HG03108 (cell line): ENCODE data around the gene MSI2.

Experiments used
- ATAC-seq: cut with Tn5 transposase; IDR thresholded peaks from one replicate; pipeline ENCODE4 v1.9.1; 2021; ENCODE audit warnings: moderate library complexity; ENCODE audit not compliant: unreplicated experiment

MSI2 gene

GRCh38 chr17:57313097-57313835 is 56.9 kb downstream of the MSI2 start:
- ATAC-seq, result no peak

- ATAC-seq, result no peak
These were observed 59.0 kb downstream of the MSI2 start for GRCh38 chr17:57315061-57316015.

GRCh38 chr17:57316361-57316760 is 60.0 kb downstream of the MSI2 start:
- no peak for ATAC-seq

GRCh38 chr17:57317079-57317478 is 60.8 kb downstream of the MSI2 start:
- ATAC-seq, result no peak

GRCh38 chr17:57318913-57319312 is 62.6 kb downstream of the MSI2 start:
- no peak for ATAC-seq

- no peak for ATAC-seq
These were observed 63.5 kb downstream of the MSI2 start for GRCh38 chr17:57319806-57320205.

GRCh38 chr17:57323391-57323790 is 67.1 kb downstream of the MSI2 start:
- ATAC-seq, result no peak

GRCh38 chr17:57324060-57324459 is 67.7 kb downstream of the MSI2 start:
- no peak for ATAC-seq

- no peak for ATAC-seq
These were observed 68.3 kb downstream of the MSI2 start for GRCh38 chr17:57324631-57325030.

- no peak for ATAC-seq
These were observed 70.0 kb downstream of the MSI2 start for GRCh38 chr17:57326336-57326735.

- ATAC-seq, result no peak
These were observed 70.4 kb downstream of the MSI2 start for GRCh38 chr17:57326764-57327163.

GRCh38 chr17:57327176-57327970 is 71.0 kb downstream of the MSI2 start:
- ATAC-seq, result no peak

- ATAC-seq, result no peak
These were observed 72.0 kb downstream of the MSI2 start for GRCh38 chr17:57328109-57328882.

GRCh38 chr17:57329380-57330214 is 73.3 kb downstream of the MSI2 start:
- no peak for ATAC-seq

- no peak for ATAC-seq
These were observed 74.3 kb downstream of the MSI2 start for GRCh38 chr17:57330587-57330986.

- ATAC-seq, result no peak
These were observed 75.1 kb downstream of the MSI2 start for GRCh38 chr17:57331423-57331822.

GRCh38 chr17:57332501-57332900 is 76.2 kb downstream of the MSI2 start:
- no peak for ATAC-seq

GRCh38 chr17:57335195-57335792 is 79.0 kb downstream of the MSI2 start:
- ATAC-seq, result no peak

GRCh38 chr17:57337390-57337789 is 81.1 kb downstream of the MSI2 start:
- no peak for ATAC-seq
